Large intestine (tissue), 3 donors: ENCODE data around the gene UBQLN1. TPM values are rescaled to one million over a fixed set of nuclear protein-coding genes. Genes with fewer than 3 reads are reported as not detected.
"Not testable (repeated sequence)": the region's sequence is repeated elsewhere in the genome, so short reads cannot be mapped to it uniquely, and the experiment has no call there.

ENCODE experiments used
- DNase-seq, 2 donors: peaks; one replicate each; pipeline versions ENCODE4 v3.0.0 to v3.0.0-alpha.2; 2013
- H3K27ac ChIP-seq: one replicate; pipeline ENCODE4 v1.5.1; 2013; ENCODE audit warnings: low read length
- H3K27me3 ChIP-seq: 2 replicates; pipeline ENCODE4 v1.6.1; 2013; ENCODE audit warnings: low read length; ENCODE audit not compliant: control insufficient read depth, insufficient read depth
- H3K36me3 ChIP-seq: 2 replicates; pipeline ENCODE4 v1.6.1; 2013; ENCODE audit warnings: low read length; ENCODE audit not compliant: control insufficient read depth, insufficient read depth
- H3K4me1 ChIP-seq: one replicate; pipeline ENCODE4 v1.6.1; 2013; ENCODE audit warnings: low read length; ENCODE audit not compliant: control insufficient read depth, insufficient read depth
- H3K4me3 ChIP-seq: one replicate; pipeline ENCODE4 v1.5.1; 2013; ENCODE audit warnings: low read length
- H3K9me3 ChIP-seq: one replicate; pipeline ENCODE4 v1.6.1; 2013; ENCODE audit warnings: mild to moderate bottlenecking, low read depth, low read length, moderate library complexity; ENCODE audit not compliant: control insufficient read depth
- WGBS: methylation state at CpG from one replicate; pipeline ENCODE4 v1.1.5; 2013; ENCODE audit warnings: low lambda C conversion rate; ENCODE audit not compliant: insufficient coverage; 5-methylcytosine and 5-hydroxymethylcytosine counted together
- polyA plus RNA-seq: library from polyadenylated mRNA; unstranded; fragments of 120-200 nt; gene quantifications from one replicate; pipeline ENCODE4 v1.2.1, GENCODE V29; 2013

UBQLN1 gene
- polyA plus RNA-seq, 1 donor = 74.7 TPM

- no peak overlapping the region for H3K4me3 ChIP-seq
- no peaks in the 10 kb centered on the region for H3K27me3 ChIP-seq
- no peak for DNase-seq
- no peaks in the 10 kb centered on the region for H3K4me1 ChIP-seq
- H3K27ac ChIP-seq = no peak overlapping the region
- peaks cover 4% of the 10 kb centered on the region for H3K9me3 ChIP-seq
- H3K36me3 ChIP-seq = no peaks in the 10 kb centered on the region
Measured at GRCh38 chr9:83715794-83716193, 8.0 kb upstream of the UBQLN1 start.

GRCh38 chr9:83715221-83715620, 7.5 kb upstream of the UBQLN1 start:
- H3K27me3 ChIP-seq = no peaks in the 10 kb centered on the region
- H3K4me3 ChIP-seq = no peak overlapping the region
- H3K36me3 ChIP-seq = no peaks in the 10 kb centered on the region
- 33% methylated on average over 1 of the region's 1 CpG for WGBS
- DNase-seq = no peak
- H3K4me1 ChIP-seq = no peaks in the 10 kb centered on the region
- H3K9me3 ChIP-seq = peaks cover 4% of the 10 kb centered on the region
- no peak overlapping the region for H3K27ac ChIP-seq

GRCh38 chr9:83714329-83714728, 6.6 kb upstream of the UBQLN1 start:
- Histone ChIP-seq H3K9me3 (peaks cover 4% of the 10 kb centered on the region), H3K27ac (no peak overlapping the region), H3K27me3 (no peaks in the 10 kb centered on the region), H3K4me3 (no peak overlapping the region), H3K4me1 (no peaks in the 10 kb centered on the region), H3K36me3 (no peaks in the 10 kb centered on the region)
- DNase-seq = no peak
- no CpG with 5 or more reads among the region's 3 CpGs for WGBS

DNA sequence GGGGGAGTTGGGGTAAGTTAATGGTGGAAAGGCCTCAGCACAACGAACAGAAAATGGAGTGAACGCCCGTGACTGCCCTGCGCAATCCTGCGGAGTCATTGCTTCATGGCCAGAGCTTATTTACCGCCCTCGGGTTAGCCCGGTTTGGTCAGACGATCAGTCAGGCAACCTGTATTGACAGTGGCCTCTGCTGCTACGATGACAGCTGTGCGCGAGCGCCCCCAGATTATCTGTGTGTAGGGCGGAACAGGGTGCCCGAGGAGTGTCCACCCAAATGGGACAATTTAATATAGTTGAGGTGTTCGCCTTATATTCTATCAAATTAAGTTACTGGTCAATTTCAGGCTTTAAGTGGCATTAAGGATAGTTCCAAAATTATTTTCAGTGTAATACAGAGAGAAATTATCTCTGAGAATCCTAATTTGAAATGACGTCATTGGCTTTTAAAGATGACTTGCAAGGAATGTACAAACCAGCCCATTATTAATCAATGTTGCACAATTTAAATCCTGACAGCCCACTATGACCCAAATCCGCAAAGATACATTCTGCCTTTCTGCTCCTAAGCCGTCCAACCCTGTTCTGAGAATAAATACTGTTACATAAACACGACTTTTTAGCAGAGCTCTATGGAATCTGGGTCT, 879 bp upstream of the UBQLN1 start:
- Histone ChIP-seq H3K4me3 (peak overlapping the region; percentile 99), H3K9me3 (peaks cover 3% of the 10 kb centered on the region), H3K36me3 (no peaks in the 10 kb centered on the region), H3K27ac (peak overlapping the region; percentile 100), H3K27me3 (no peaks in the 10 kb centered on the region), H3K4me1 (peaks cover 5% of the 10 kb centered on the region)
- WGBS = 8% methylated on average over 2 of the region's 20 CpGs
- peak; percentile 81 to 88 for DNase-seq

DNA sequence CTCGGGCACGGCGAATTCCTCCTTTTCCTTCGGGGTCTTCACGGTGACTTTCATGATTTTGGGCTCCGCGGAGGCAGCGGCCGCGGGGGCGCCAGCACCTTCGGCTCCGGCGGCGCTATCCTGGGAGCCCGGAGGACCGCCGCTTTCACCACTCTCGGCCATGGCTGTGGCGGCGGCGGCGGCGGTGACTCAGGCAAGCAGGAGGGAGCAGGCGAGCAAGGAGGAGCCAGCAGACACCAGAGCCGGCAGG, 315 bp downstream of the UBQLN1 start:
- no peak for DNase-seq
- Histone ChIP-seq H3K27me3 (no peaks in the 10 kb centered on the region), H3K9me3 (peaks cover 3% of the 10 kb centered on the region), H3K4me1 (peaks cover 5% of the 10 kb centered on the region), H3K4me3 (peak overlapping the region; percentile 99), H3K27ac (peak overlapping the region; percentile 100), H3K36me3 (no peaks in the 10 kb centered on the region)
- WGBS = no CpG with 5 or more reads among the region's 26 CpGs

- Histone ChIP-seq H3K27me3 (no peaks in the 10 kb centered on the region), H3K4me1 (peaks cover 5% of the 10 kb centered on the region), H3K4me3 (peak overlapping the region; percentile 99), H3K9me3 (peaks cover 3% of the 10 kb centered on the region), H3K27ac (peak overlapping the region; percentile 100), H3K36me3 (no peaks in the 10 kb centered on the region)
- DNase-seq = peak; percentile 42 to 64
- 0% methylated on average over 3 of the region's 42 CpGs for WGBS
Measured at GRCh38 chr9:83706676-83707517, 861 bp downstream of the UBQLN1 start.

DNA sequence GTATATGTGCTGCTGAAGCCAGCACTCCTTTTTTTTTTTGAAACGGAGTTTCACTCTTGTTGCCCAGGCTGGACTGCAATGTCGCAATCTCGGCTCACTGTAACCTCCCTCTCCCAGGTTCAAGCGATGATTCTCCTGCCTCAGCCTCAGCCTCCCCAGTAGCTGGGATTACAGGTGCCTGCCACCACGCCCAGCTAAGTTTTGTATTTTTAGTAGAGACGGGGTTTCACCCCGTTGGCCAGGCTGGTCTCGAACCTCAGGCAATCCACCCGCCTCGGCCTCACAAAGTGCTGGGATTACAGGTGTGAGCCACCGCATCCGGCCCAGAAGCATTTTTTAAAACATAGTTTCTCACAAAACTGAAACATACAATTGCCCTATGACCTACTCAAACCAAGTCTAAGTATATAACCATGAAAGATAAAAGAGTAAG, 2.5 kb downstream of the UBQLN1 start:
- H3K27ac ChIP-seq, H3K4me3 ChIP-seq, H3K4me1 ChIP-seq, H3K36me3 ChIP-seq, H3K9me3 ChIP-seq, DNase-seq, H3K27me3 ChIP-seq: not testable (repeated sequence)
- no CpG with 5 or more reads among the region's 12 CpGs for WGBS

DNA sequence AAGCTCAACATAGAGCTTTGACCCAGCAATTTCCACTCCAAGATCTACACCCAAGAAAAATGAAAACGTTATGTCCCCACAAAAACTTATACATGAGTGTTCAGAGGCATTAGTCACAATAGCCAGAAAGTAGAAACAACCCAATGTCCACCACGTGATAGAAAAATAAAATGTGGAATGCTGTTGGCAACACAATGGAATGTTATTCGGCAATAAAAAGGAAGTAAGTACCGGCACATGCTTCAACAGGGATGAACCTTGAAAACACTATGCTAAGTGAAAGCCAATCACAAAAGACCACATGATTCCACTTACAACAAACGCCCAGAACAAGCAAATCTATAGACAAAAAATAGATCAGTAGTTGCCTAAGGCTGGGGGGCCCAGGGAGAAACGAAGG, 6.0 kb downstream of the UBQLN1 start:
- Histone ChIP-seq H3K27ac (no peak overlapping the region), H3K4me1 (peaks cover 5% of the 10 kb centered on the region), H3K4me3 (no peak overlapping the region), H3K9me3 (peaks cover 3% of the 10 kb centered on the region), H3K36me3 (no peaks in the 10 kb centered on the region), H3K27me3 (no peaks in the 10 kb centered on the region)
- DNase-seq = peak in 1 of 2 donors; percentile 12
- WGBS = 81% methylated on average over 3 of the region's 6 CpGs

DNA sequence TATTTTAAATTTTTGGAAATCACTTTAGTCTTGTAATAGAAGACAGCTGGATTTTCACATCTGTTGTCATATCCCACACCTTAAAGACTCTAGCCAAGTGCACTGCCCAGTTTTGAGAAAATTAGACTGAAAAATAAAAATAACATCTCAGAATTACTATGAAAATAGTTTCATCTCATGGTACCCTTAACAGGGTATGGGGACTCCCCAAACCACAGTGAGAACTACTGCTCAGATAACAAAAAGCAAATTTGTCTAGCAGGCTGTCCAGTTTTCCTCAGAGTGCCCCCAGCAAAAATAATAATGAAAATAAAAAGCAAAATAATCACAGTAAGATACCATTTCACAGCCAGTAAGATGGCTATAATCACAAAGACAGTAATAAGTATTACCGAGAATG, 6.5 kb downstream of the UBQLN1 start:
- H3K4me3 ChIP-seq = no peak overlapping the region
- peaks cover 5% of the 10 kb centered on the region for H3K4me1 ChIP-seq
- WGBS = no CpG with 5 or more reads among the region's 1 CpG
- no peak overlapping the region for H3K27ac ChIP-seq
- H3K27me3 ChIP-seq = no peaks in the 10 kb centered on the region
- H3K36me3 ChIP-seq = no peaks in the 10 kb centered on the region
- peaks cover 3% of the 10 kb centered on the region for H3K9me3 ChIP-seq
- no peak for DNase-seq

GRCh38 chr9:83699615-83700014, 8.1 kb downstream of the UBQLN1 start:
- H3K4me3 ChIP-seq = no peak overlapping the region
- DNase-seq = no peak
- no peak overlapping the region for H3K27ac ChIP-seq
- no peaks in the 10 kb centered on the region for H3K27me3 ChIP-seq
- H3K36me3 ChIP-seq = no peaks in the 10 kb centered on the region
- no peaks in the 10 kb centered on the region for H3K9me3 ChIP-seq
- WGBS = no CpG with 5 or more reads among the region's 3 CpGs
- no peaks in the 10 kb centered on the region for H3K4me1 ChIP-seq
